ENCODE data around the gene AMPH.
"Not testable (repeated sequence)": the region's sequence is repeated elsewhere in the genome, so short reads cannot be mapped to it uniquely, and the experiment has no call there.

AMPH gene

DNA sequence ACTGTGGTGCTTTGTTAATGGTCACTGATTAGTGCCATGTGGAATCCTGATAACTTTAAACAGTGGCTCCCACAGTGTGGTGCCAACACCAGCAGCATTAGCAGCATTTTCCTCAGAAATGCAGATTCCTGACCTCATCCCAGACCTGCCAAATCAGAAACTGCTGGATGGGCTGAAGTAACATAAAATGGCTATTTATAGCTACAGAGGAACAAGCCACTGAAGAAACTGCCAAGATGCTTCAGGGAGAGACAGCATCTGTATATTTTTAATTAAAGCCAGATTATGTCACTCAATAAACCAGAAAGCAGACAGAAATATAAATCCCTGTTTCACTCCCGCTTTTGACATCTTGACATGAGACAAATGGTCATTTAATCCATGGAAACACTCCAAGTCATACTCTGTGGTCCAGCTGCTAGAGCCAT lies 178.5 kb downstream of the AMPH start:
- no peak for DNase-seq

DNA sequence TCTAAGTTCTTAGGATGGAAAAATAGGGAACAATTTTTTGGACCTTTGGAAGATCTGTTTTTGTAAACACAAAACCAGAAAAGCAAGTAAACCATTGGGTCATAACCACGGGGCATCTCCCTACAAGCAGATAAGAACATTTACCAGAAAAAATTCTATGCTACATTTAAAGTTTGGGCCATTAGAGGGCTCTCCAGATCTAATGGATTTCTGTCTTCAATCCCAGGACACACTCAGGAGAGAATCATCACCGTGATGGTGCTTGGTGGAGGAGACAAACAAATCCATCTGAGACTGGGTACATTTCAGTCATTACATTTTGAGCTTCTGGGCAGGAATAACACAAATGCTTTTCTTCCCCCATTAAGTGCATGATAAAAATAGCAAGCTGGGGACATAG lies 179.3 kb downstream of the AMPH start:
- DNase-seq, result no peak

DNA sequence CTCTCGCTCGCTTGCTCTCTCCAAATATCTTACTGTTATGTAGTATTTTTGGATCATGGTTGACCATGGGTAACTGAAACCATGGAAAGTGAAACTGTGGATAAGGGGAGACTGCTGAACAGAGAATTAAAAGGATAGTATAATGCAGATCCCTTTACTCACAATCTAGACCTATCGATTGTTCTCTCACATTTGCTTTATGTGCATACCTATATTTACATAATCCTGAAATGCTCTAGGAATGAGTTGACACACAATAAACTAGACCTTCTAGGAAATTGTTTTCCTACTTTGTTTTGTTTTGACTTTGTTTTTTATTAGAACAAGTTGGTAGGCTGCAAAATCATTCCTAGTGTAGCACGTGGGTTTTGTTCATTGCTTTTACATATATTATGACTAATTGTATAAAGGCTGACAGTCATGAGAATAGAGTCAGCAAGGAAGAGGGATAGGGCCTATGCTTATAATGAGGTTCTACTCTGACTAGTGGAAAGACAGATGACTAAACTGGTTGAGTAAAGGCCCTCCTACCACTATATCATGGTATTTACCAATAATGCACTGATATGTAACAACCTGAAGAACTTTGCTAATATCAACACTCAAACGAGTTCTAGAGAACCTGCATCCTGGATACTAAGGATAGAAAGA lies 182.5 kb downstream of the AMPH start:
- DNase-seq, result no peak

DNA sequence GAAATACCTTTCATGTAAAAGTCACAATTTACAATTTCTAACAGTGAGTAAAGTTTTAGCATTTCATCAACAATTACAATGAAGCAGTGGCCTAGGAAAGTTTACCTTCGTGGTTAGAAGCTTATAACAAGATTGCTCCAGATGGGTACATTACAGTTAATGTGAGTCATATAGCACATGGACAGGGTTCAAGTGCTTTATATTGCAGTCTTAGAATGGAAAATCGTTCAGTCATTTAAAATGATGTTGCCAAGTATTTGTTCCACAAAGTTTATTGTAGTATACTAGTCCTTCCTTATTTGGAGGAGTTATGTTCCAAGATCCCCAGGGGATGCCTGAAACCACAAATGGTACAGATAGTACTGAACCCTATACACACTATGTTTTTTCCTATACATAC lies 183.1 kb downstream of the AMPH start:
- no peak for DNase-seq

DNA sequence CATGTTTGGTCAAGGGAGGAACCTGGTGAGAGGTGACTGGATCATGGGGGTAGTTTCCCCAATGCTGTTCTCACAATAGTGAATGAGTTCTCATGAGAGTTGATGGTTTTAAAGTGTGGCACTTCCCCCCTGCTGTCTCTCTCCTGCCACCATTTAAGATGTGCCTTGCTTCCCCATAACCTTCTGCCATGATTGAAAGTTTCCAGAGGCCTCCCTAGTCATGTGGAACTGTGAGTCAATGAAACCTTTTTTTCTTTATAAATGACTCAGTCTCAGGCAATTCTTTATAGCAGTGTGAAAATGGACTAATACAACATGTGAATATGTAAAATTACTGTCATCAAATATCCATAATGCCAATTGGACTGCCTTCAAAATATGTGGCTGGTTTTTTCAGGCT lies 192.2 kb downstream of the AMPH start:
- DNase-seq, result no peak

DNA sequence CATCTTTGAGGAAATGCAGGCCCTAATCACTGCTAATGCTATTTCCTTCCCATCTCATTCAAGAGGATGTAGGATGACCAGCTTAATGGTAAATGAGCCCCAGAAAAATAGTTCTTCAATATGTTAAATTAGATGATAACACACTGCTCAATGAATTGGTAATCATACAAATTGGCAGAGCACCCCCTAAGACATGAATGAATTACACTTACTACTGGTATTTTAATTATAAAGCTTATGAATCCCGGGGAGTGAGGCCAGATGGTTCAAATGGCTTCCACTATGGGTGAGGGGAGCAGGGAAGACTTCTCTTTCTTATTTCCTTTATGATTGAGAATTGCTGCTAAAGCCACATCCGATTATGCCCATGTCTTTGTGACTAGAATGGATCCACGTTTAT lies 198.5 kb downstream of the AMPH start:
- no peak for DNase-seq

DNA sequence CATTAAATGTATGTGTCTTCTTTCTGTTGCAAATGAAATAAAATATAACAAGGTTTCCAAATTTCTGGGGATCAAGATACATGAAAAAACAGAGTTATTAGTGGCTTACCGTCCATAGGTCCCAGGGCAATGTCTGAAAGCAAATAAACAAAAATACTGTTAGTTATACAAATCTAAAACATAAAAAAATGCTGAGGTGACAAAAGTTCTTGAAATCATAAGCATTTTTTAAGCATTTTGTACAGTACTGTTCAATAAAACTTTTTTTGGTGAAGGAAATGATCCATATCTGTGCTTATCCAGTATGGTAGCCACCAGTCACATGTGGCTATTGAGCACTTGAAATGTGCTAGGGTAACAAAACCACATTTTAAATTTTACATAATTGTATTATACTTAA lies 199.1 kb downstream of the AMPH start:
- no peak for DNase-seq

DNA sequence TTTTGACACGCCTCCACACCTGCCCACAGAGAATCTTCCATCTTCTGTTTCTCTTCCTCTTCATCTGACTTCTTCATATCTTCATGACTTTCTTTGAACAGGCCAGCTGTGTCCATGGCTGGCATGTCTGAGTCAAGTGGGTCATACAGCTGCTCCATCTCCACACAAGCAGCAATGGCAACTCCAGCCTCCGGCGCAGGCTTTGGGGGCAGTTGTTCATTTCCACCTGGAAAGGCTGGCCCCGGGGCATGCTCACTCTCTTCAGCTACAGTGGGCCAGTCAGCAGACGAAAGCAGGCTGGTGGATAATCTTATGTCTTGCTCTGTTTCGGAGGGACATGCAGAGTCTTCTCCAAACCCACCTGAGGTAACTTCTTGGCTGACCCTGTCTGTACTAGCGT lies 202.1 kb downstream of the AMPH start:
- DNase-seq, result no peak

DNA sequence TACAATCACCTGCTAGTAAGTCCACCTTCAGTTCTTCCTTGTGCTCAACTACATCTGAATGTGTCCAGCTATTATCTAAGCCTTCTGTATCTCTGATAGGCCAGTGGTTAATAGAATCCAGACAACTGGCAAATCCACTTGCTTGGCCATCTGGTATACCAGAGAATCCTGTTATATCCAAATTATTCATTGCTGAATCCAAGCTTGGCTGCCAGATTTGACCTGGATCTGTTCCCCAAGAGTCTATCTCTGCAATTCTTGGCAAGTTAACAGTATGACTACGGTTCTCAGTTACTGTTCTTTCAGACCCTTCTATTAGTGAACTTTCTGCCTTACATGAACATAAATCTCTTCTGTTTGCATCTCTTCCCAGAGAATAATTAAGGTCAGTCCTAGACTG lies 203.1 kb downstream of the AMPH start:
- DNase-seq, result no peak

DNA sequence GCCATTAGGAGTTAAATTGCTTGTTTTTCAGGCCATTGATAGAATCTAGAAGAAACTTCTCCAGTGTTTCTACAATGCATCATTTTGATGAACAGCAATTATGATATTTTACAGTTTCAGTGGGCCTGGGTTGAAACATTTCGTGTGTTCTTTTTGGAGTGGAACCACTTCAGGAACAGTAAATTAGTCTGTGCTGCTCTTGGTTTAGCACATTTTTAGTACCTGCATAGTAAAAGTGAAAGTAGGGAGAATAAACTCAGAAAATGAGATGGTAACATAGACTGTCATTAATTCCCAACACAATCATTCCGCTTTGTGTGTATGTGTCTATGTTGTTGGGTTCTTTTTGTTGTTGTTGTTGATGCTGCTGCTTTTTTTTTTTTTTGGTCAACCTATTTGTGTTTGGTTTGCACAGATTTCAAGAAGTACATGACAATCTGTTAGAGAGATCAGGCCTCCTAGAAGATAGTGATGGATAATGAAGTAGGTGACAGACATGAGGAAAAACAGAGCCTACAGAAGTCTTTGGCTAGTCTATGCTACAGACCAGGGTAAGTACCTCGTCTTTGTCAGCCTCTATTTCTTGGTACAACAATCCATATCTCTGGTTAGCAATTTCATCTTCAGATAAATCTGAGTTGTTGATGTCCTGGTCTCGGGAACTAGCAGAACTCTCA lies 203.8 kb downstream of the AMPH start:
- DNase-seq, result no peak

DNA sequence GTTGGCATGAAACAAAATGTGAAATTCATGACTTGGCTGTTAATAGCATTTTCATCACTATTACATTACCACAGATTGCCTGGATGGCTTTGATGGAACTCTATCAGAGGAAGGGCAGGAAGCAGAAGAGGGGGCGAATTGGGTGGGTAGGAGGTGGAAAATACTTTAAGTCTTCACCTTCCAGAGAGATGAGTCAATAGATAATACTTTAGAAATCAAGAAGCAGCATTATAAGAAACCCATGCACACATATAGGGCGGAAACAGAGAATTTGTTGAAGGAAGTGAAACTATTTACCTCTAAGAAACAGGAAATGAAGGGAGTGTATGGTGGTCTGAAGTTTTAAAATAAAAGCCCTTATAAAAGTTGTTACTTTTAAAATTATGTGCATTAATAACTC lies 205.7 kb downstream of the AMPH start:
- no peak for DNase-seq

DNA sequence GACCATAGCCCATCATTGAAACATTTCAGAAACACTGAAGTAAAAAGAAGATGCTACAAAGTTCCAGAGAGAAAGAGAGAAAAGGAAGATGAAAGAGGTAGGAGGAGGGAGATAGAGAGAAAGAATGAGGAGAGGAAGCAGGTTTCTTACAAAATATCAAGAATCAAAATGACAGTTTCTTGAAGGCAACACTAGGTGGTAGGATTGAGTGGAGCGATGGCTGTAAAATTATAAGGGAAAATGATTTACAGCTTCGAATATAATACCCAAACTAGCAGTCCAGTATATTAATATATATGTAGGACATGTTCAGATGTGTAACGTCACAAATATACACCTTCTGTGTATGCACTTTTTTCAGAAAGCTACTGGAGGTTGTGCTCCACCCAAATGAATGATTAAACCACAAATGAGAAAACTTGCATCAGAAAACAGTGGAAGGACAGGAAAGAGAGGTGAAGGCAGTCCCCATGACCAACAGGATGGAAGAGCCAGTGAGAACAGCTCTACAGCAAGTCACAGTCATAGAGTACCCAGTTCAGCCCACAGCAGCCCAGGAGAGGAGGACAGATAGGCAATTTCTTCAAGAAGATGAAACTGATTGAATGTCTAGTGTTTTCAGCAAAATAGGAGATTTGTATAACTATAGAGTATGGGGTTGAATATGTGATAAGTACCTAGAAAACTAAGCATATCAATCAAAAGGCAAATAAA lies 206.3 kb downstream of the AMPH start:
- DNase-seq, result no peak

DNA sequence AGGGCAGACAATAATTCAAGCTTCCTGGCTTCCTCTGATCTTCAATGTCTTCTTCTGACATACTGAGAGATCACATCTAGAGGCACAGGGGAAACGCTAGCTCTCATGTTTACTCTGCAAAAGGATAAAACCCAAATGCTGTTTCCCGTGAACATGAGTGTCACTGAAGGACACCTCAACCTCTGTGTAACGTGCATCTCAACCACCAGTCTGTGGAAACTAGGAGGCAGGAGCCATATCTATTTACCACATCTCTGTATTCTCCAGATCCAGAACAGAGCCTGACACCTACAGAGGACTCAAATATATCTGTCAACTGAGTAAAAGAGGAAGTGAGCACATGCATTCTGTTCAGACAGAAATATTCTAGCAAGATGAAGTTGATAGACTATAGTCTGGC lies 217.4 kb downstream of the AMPH start:
- DNase-seq, result no peak

DNA sequence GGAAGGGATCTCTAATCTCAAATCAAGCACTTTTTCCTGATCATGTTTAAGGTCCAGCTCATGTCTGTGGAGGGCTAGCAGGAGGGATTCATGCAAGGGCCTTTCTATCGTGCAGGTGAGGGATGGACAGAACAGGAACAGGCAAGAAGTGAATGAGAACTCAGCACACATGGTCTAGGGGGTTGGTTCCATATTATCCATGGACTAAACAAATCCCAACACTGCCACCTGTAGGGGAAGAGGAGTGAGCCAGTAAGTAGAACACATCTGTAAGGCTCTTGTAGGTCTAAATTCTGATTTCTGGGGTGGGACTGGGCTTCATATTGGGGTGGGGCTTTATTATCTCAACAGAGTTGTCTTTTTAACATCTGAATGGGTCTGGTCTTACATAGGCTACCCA lies 219.8 kb downstream of the AMPH start:
- DNase-seq, result no peak

DNA sequence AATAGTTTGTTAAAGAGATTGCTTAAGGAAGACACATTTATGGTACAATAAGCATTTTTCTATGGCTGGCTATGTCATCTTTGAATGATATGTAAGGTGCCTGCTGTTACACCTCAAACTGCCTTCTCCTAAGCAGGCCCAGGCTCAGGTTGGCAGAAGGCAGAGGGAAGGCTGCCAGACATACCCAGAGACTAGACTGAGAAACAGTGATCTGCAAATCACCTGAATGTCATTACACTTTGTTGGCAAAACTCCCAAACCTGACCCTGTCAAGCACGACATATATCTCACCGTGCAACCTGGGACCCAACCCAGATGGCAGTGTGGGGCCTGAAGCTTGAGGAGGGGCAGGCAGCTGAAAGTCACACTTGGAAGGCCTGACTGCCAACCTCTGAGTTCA lies 221.1 kb downstream of the AMPH start:
- DNase-seq, result no peak

DNA sequence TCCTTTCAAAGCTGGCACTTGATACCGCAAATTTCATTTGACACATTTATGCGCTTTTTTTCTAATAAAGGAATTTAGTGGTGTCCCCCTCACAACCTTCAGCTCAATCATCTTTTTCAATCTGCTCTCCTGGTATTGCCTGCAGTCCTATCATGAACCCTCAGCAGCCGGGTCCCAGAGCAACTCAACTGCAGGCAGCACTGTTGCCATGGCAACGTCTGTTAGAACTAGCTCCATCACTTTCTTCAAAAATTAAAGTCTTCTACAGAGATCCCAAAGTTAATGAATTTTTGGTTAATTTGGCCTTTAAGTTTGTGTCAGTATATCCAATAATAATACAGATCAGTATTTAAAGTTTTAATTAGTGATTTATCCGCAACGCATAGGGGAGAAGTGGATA lies 221.6 kb downstream of the AMPH start:
- DNase-seq, result no peak

DNA sequence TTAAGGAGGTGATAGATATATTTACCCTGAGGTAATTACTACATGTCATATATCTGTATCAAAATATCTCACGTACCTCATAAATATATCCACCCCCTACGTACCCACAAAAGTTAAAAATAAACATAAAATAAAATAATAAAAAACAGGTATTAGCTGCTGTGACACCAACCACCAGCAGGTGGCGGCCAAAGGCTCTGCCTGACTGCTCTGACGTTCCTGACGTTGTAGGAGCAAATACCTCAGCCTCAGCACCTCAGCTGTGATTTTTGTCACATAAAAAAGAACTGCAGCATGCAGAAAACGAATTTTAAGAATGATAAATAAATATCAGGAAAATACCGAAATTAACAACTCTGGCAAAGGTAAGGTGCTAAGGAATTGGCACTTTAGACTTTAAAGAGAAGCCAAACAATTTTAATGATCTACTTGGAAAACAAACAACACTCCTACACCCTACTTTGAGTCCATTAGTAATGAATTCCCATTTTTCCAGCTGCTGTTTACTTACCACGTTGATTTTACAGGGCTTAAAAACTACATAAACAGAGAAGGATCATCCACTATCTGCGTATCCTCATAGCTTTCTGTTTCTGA lies 232.3 kb downstream of the AMPH start:
- peak; percentile 10 for DNase-seq

DNA sequence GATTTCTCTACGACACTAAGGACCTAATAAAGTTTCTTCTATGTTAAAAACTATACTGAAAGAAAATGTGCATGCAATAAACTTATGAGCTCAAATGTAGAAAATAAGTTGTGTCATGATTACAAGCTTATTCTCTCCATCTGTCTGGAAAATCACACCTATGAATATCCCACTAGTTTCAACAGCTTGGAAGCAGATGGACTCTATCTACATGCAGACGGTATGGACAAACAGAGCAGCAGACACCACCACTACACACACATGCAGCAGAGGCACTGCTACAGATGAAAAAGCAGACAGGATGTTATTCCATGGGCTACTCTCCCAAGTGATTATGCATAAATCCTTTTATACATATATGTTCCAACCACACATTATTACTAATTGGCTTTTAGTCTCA lies 234.3 kb downstream of the AMPH start:
- no peak for DNase-seq

DNA sequence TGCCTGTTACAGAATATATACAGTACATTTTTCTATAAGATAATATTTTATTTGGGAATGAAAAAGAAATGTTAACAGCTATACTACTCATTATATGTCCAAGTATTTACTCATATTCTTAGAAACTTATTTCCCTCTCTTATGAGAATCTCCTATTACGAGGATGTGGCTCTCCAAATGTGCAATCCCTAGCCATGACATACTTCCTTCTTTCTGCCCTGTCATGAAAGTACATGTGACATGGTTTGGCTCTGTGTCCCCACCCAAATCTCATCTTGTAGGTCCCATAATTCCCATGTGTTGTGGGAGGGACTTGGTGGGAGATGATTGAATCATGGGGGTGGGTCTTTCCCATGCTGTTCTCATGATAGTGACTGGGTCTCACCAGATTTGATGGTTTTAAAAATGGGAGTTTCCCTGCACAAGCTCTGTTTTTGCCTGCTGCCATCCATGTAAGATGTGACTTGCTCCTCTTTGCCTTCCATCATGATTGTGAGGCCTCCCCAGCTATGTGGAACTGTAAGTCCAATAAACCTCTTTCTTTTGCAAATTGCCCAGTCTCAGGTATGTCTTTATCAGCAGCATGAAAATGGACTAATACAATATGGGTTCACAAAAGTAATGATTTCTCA lies 235.1 kb downstream of the AMPH start:
- not testable (repeated sequence) for DNase-seq

DNA sequence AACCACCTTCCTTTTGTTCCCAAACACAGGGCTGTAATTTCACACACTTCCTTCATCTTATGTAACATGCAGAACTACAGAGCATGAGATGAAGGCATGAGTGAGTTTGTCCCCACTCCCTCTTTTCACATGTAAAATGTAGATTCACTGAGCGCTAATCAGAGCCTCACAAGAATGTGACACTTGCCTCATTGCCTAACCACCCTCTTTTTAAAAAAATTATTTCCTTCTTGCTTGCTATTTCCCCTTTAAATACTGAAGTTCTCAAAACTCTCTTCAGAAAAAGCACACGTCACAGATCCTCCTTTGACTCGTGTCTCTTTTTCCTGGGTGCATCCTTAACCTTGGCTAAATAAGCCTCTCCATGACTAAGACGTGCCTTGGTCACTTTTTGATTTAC lies 236.5 kb downstream of the AMPH start:
- no peak for DNase-seq

DNA sequence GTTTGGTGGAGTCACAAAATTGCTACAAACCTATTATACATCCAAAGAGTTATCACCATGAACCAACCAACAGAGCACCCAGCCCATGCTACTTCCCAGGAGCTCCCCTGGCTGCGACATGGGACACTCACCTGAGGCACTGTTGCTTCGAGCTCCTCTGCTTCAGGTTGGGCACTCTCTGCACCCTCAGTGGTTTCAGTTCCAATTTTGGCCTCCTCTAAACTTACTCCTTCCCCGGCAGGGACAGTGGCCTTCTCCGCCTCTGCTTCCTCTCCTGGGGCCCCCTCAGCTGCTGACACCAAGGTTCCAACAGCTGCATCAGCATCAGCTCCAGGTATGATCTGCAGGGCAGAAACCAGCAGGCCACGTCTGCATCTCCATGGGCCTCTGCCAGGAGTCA lies 237.3 kb downstream of the AMPH start:
- no peak for DNase-seq

DNA sequence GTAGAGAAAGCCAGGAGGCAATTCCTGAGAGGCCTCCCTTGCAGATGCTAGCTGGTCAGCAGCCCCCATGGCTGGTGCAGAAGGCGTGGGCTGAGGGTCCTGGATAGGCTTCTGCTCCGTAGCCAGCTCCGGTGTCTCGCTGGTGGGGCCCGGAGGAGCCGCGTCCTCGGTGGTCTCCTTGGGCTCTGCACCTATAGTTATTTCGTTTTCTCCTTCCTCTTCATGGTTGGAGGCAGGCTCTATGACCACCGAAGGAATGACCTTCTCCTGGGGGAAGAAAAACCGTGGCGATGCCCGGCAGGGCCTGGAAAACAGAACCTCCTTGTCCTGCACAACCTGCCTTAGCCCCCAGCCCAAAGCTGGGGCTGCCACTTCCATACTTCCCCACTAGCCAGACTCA lies 239.4 kb downstream of the AMPH start:
- DNase-seq, result no peak

DNA sequence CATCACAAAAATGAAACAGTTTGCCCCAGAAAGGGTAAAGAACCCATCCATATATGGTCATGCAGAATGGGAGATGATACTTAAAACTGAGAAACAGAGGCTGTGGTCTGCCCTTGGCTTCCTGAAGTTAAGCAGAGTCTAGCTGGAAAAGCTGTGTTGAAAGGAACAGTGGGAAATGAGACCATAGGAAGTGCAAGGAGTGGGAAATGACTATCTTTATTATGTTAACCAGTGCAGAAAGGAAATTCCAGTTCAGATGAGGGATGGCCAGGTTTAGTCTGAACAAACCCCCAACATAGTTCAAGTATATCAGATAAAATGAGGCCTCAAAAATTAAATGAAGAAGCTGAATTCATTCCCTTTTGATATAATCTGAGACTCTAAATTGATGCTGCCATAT lies 245.5 kb downstream of the AMPH start:
- DNase-seq, result no peak

DNA sequence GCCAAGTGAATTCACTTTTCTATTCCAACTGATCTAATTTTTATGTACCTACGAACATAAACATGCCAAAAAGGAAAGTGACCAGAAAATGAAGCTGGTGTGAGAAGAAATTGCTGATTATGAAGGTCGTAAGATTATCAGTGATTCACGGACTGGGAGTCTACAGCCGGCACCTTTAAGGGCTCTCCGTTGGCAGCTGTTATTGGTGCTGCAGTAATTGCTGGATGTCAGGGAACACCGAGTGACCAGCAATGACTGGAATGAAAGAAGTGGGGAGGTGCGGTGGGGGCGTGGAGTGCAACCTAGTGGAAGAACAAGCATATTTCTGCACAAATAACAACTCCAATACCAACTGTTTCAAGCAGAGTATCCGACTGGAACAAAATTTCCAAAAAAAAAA lies 247.9 kb downstream of the AMPH start:
- DNase-seq, result no peak
